Measurements from ENCODE around the gene ITGA6.

Gene ITGA6

DNA sequence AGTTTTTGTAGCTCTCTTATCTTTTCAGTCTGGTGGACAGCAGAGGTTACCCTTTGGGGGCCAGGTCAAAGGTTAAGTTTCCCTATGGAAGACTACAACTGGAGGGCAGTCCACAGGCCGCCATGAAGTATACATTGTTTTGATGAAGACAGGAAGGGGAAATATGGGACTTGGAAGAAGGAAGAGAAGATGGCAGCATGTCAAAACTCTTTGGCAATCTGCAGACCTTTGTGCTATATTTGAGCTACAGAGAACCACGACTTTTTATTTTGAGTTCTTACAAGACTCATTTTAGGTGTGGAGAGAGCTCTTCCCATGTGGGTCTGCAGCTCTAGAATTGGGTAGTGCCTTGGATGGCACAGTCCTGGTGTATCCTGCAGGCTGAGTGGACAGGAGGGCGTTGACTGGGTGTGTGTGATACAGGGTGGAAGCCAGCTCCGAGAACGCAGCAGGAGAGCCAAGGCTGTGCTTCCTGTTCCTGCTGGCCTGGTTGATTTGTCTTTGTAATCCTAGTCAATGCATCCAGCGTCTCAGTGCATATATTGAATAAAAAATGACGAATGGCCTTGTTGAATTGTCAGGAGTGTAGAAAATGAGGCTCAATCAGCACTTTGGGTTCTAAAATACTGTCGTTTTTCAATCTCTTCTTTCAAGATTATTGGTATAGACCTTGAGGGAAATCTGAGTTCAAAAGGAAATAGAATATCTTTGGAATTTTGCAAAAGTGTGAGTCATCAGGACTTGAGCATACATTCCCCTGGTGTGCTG is 11.5 kb downstream of the ITGA6 start:
- Histone ChIP-seq H3K27ac (no peak overlapping the region), H3K36me3 (no peaks in the 10 kb centered on the region), H3K9me3 (ENCODE audit: severe bottlenecking) (no peaks in the 10 kb centered on the region), H3K27me3 (ENCODE audit: insufficient read depth, low read depth, severe bottlenecking) (no peaks in the 10 kb centered on the region), H3K4me3 (ENCODE audit: low read depth, low read length) (no peak overlapping the region)
- DNase-seq, result no peak
- TF ChIP-seq, protein P1, sequence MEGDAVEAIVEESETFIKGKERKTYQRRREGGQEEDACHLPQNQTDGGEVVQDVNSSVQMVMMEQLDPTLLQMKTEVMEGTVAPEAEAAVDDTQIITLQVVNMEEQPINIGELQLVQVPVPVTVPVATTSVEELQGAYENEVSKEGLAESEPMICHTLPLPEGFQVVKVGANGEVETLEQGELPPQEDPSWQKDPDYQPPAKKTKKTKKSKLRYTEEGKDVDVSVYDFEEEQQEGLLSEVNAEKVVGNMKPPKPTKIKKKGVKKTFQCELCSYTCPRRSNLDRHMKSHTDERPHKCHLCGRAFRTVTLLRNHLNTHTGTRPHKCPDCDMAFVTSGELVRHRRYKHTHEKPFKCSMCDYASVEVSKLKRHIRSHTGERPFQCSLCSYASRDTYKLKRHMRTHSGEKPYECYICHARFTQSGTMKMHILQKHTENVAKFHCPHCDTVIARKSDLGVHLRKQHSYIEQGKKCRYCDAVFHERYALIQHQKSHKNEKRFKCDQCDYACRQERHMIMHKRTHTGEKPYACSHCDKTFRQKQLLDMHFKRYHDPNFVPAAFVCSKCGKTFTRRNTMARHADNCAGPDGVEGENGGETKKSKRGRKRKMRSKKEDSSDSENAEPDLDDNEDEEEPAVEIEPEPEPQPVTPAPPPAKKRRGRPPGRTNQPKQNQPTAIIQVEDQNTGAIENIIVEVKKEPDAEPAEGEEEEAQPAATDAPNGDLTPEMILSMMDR (IDR thresholded peaks at IDR 0.05; ENCODE audit: low read depth, low read length), result no peak

GRCh38 chr2:172439509-172439860 is 12.1 kb downstream of the ITGA6 start:
- Histone ChIP-seq H3K27me3 (ENCODE audit: insufficient read depth, low read depth, severe bottlenecking) (no peaks in the 10 kb centered on the region), H3K36me3 (no peaks in the 10 kb centered on the region), H3K4me3 (ENCODE audit: low read depth, low read length) (no peak overlapping the region), H3K27ac (no peak overlapping the region), H3K9me3 (ENCODE audit: severe bottlenecking) (no peaks in the 10 kb centered on the region)
- DNase-seq, result no peak
- TF ChIP-seq, protein P1 (IDR thresholded peaks at IDR 0.05; ENCODE audit: low read depth, low read length), result no peak

GRCh38 chr2:172439911-172440310 is 12.5 kb downstream of the ITGA6 start:
- no peaks in the 10 kb centered on the region for H3K36me3 ChIP-seq
- TF ChIP-seq, protein P1 (IDR thresholded peaks at IDR 0.05; ENCODE audit: low read depth, low read length), result no peak
- H3K27ac ChIP-seq, result no peak overlapping the region
- DNase-seq, result no peak
- H3K9me3 ChIP-seq (ENCODE audit: severe bottlenecking), result no peaks in the 10 kb centered on the region
- H3K4me3 ChIP-seq (ENCODE audit: low read depth, low read length), result no peak overlapping the region
- H3K27me3 ChIP-seq (ENCODE audit: insufficient read depth, low read depth, severe bottlenecking), result no peaks in the 10 kb centered on the region

DNA sequence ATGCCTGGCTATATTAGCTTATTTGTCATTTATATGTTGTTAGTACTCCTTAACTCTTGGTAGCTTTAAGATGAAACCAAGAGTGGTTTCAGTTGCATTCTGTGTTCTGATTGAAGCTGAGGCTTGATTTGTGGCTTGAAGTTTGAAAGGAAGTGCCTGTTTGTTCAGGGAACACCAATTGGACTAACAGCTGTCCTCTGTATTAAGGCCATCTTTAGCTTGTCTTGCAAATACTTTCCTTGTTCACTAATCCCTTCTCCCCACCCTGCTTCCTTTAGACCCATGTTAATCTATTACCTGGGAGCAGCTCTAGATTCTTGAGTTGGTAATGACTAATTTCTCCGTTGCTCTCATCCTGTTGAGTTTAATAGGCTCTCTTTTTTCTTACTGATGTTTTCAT is 13.4 kb downstream of the ITGA6 start:
- DNase-seq, result no peak
- Histone ChIP-seq H3K27me3 (ENCODE audit: insufficient read depth, low read depth, severe bottlenecking) (no peaks in the 10 kb centered on the region), H3K27ac (no peak overlapping the region), H3K9me3 (ENCODE audit: severe bottlenecking) (no peaks in the 10 kb centered on the region), H3K36me3 (no peaks in the 10 kb centered on the region), H3K4me3 (ENCODE audit: low read depth, low read length) (no peak overlapping the region)
- TF ChIP-seq, protein P1 (IDR thresholded peaks at IDR 0.05; ENCODE audit: low read depth, low read length), result no peak

GRCh38 chr2:172442072-172442895 is 14.9 kb downstream of the ITGA6 start:
- H3K9me3 ChIP-seq (ENCODE audit: severe bottlenecking), result no peaks in the 10 kb centered on the region
- no peaks in the 10 kb centered on the region for H3K27me3 ChIP-seq (ENCODE audit: insufficient read depth, low read depth, severe bottlenecking)
- TF ChIP-seq, protein P1 (IDR thresholded peaks at IDR 0.05; ENCODE audit: low read depth, low read length), result no peak
- no peak for DNase-seq
- no peak overlapping the region for H3K4me3 ChIP-seq (ENCODE audit: low read depth, low read length)
- H3K36me3 ChIP-seq, result no peaks in the 10 kb centered on the region
- no peak overlapping the region for H3K27ac ChIP-seq
